Tibial nerve (tissue), 4 donors: ENCODE results near the gene STRBP. TPM values are rescaled to one million over a fixed set of nuclear protein-coding genes. Genes with fewer than 3 reads are reported as not detected.

Experiments used
- DNase-seq, 2 donors: peaks; one replicate each; pipeline ENCODE4 v3.0.0-alpha.2; 2019; ENCODE audit warnings: low spot score in 2 of 2
- H3K27ac ChIP-seq, 4 donors: fragments of 200-600 bp; sonication (generic) in 3 of 4; one replicate each; pipeline ENCODE4 v1.5.1; 2017 to 2019; ENCODE audit warnings: mild to moderate bottlenecking in 1 of 4
- H3K27me3 ChIP-seq, 2 donors: fragments of 200-600 bp; sonication (generic) in 1 of 2; one replicate each; pipeline versions ENCODE4 v1.5.1 to v1.6.0; 2017 to 2019
- H3K36me3 ChIP-seq, 3 donors: fragments of 200-600 bp; sonication (generic); one replicate each; pipeline ENCODE4 v1.5.1; 2018 to 2019
- H3K4me1 ChIP-seq, 4 donors: fragments of 200-600 bp; sonication (generic) in 3 of 4; one replicate each; pipeline ENCODE4 v1.5.1; 2017 to 2019
- H3K4me3 ChIP-seq, 4 donors: fragments of 200-600 bp; sonication (generic) in 3 of 4; one replicate each; pipeline ENCODE4 v1.5.1; 2017 to 2019; ENCODE audit warnings: mild to moderate bottlenecking in 1 of 4, moderate library complexity in 1 of 4
- H3K9me3 ChIP-seq, 4 donors: fragments of 200-600 bp; sonication (generic) in 3 of 4; one replicate each; pipeline ENCODE4 v1.5.1; 2017 to 2019
- CTCF ChIP-seq, 5 experiments: fragments of 200-600 bp in 3 of 5; fragments of 450-650 bp in 2 of 5; sonication (generic) in 3 of 5; IDR thresholded peaks; one replicate each; pipeline ENCODE4 v1.5.1; 2016 to 2019; ENCODE audit warnings: antibody characterized with exemption in 5 of 5, mild to moderate bottlenecking in 3 of 5, moderate library complexity in 2 of 5
- EP300 ChIP-seq, 2 donors: sonication (generic); formaldehyde crosslinking; IDR thresholded peaks; one replicate each; pipeline ENCODE4 v1.6.1; 2017; ENCODE audit warnings: antibody characterized with exemption in 2 of 2, mild to moderate bottlenecking in 1 of 2
- POLR2A ChIP-seq, 2 donors: fragments of 450-650 bp; IDR thresholded peaks; one replicate each; pipeline ENCODE4 v1.6.1; 2017; ENCODE audit warnings: antibody characterized with exemption in 2 of 2, mild to moderate bottlenecking in 2 of 2, moderate library complexity in 2 of 2
- WGBS, 2 donors: methylation state at CpG; one replicate each; pipeline ENCODE4 v1.1.5; 2018; 5-methylcytosine and 5-hydroxymethylcytosine counted together
- total RNA-seq, 4 donors: library from RNA; depleted of rRNA; stranded (reverse); fragments of >200 nt; gene quantifications; one replicate each; pipeline ENCODE4 v1.1.0, GENCODE V29; 2016

The STRBP gene
- total RNA-seq, 4 donors from 2014 or later: 3.5 to 20.4 (median 4.9) TPM

GRCh38 chr9:123131258-123131657, 137.1 kb downstream of the STRBP start:
- Histone ChIP-seq H3K27me3 (no peaks in the 10 kb centered on the region), H3K4me3 (no peak overlapping the region), H3K36me3 (peaks cover 0 to 38% (median 0%) of the 10 kb centered on the region in 3 donors), H3K9me3 (no peaks in the 10 kb centered on the region), H3K4me1 (no peaks in the 10 kb centered on the region), H3K27ac (no peak overlapping the region)
- DNase-seq: no peak
- WGBS, 2 donors: 68 to 77% methylated on average over 1 of the region's 1 CpG
- TF ChIP-seq POLR2A (IDR thresholded peaks at IDR 0.05) (no peak), EP300 (IDR thresholded peaks at IDR 0.05) (no peak), CTCF (IDR thresholded peaks at IDR 0.05) (no peak)

GRCh38 chr9:123129423-123129822, 139.0 kb downstream of the STRBP start:
- H3K36me3 ChIP-seq: peaks cover 0 to 34% (median 0%) of the 10 kb centered on the region in 3 donors
- DNase-seq: no peak
- 84 to 91% methylated on average over 1 of the region's 1 CpG for WGBS, 2 donors

GRCh38 chr9:123128591-123128990, 139.8 kb downstream of the STRBP start:
- Histone ChIP-seq H3K36me3 (peaks cover 0 to 34% (median 0%) of the 10 kb centered on the region in 3 donors), H3K4me3 (no peak overlapping the region)

More at GRCh38 chr9:123129423-123129822, 139.0 kb downstream of the STRBP start:
- Histone ChIP-seq H3K4me3 (no peak overlapping the region), H3K9me3 (no peaks in the 10 kb centered on the region), H3K4me1 (no peaks in the 10 kb centered on the region), H3K27me3 (no peaks in the 10 kb centered on the region), H3K27ac (no peak overlapping the region)
- TF ChIP-seq EP300 (IDR thresholded peaks at IDR 0.05): no peak

GRCh38 chr9:123127512-123128075, 140.8 kb downstream of the STRBP start:
- H3K9me3 ChIP-seq: no peaks in the 10 kb centered on the region
- 89 to 93% methylated on average over 3 of the region's 3 CpGs for WGBS, 2 donors
- H3K27me3 ChIP-seq: no peaks in the 10 kb centered on the region
- TF ChIP-seq CTCF (IDR thresholded peaks at IDR 0.05) (no peak), POLR2A (IDR thresholded peaks at IDR 0.05) (no peak), EP300 (IDR thresholded peaks at IDR 0.05) (no peak)
- H3K36me3 ChIP-seq: peaks cover 0 to 31% (median 0%) of the 10 kb centered on the region in 3 donors
- no peaks in the 10 kb centered on the region for H3K4me1 ChIP-seq
- H3K4me3 ChIP-seq: no peak overlapping the region
- no peak for DNase-seq
- no peak overlapping the region for H3K27ac ChIP-seq

More at GRCh38 chr9:123128591-123128990, 139.8 kb downstream of the STRBP start:
- no peak for DNase-seq
- WGBS, 2 donors: 94 to 96% methylated on average over 4 of the region's 4 CpGs
- Histone ChIP-seq H3K27me3 (no peaks in the 10 kb centered on the region), H3K9me3 (no peaks in the 10 kb centered on the region), H3K27ac (no peak overlapping the region), H3K4me1 (no peaks in the 10 kb centered on the region)
- TF ChIP-seq EP300 (IDR thresholded peaks at IDR 0.05): no peak
- TF ChIP-seq CTCF (IDR thresholded peaks at IDR 0.05): no peak
- TF ChIP-seq POLR2A (IDR thresholded peaks at IDR 0.05): no peak

- TF ChIP-seq CTCF (IDR thresholded peaks at IDR 0.05): no peak
- no peak for TF ChIP-seq EP300 (IDR thresholded peaks at IDR 0.05)
- no peak for TF ChIP-seq POLR2A (IDR thresholded peaks at IDR 0.05)
- no peaks in the 10 kb centered on the region for H3K27me3 ChIP-seq
- no peak overlapping the region for H3K4me3 ChIP-seq
- H3K27ac ChIP-seq: no peak overlapping the region
- no peaks in the 10 kb centered on the region for H3K9me3 ChIP-seq
- WGBS, 2 donors: 83 to 94% methylated on average over 3 of the region's 3 CpGs
- H3K36me3 ChIP-seq: no peaks in the 10 kb centered on the region
- peaks cover 0 to 3% (median 0%) of the 10 kb centered on the region in 4 donors for H3K4me1 ChIP-seq
- no peak for DNase-seq
These were observed 146.9 kb downstream of the STRBP start for GRCh38 chr9:123121457-123121856.
